ENCODE measurements around the gene EPS8L2.

DNA sequence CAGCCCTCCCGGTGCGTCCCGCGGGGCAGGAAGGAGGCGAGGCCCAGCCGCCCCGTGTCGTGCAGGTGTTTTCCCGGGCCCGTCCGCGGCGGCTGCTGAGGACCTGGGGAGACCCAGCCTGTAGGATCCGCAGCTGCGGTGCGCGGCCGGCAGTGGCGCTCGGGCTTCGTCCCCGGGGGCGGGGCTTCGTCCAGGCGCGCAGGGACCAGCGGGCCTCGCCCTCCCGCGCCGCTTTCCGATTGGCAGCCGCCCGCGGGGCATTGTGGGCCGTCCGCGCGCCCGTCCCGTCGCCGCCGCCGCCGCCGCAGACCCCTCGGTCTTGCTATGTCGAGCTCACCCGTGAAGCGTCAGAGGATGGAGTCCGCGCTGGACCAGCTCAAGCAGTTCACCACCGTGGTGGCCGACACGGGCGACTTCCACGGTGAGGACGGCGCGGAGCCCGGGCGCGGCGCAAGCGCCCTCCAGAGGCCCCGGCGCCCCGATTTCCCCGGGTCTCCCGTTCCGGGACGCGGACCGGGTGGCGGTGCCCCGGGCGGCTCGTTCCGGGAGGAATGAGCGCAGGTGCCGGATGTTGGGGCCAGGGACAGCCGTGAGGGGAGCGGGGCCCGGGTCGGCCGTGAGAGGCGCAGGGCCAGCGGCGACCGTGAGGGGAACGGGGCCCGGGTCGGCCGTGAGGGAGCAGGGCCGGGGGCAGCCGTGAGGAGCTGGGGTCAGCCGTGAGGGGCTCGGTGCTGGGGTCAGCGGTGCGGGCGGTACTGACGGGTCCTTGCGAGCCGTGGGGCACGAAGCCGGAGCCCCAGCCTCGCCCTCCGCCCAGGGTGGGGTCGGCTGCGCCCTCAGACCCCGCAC, 41.4 kb downstream of the EPS8L2 start, which contains the start of gene TALDO1:
- TF ChIP-seq CTCF (IDR thresholded peaks at IDR 0.05) (peak in 3 of 6 experiments; percentile 8 to 53 (median 41)), POLR2A (IDR thresholded peaks at IDR 0.05) (peak; percentile 60 to 92)
